ENCODE results near the gene LGR5.

The LGR5 gene

DNA sequence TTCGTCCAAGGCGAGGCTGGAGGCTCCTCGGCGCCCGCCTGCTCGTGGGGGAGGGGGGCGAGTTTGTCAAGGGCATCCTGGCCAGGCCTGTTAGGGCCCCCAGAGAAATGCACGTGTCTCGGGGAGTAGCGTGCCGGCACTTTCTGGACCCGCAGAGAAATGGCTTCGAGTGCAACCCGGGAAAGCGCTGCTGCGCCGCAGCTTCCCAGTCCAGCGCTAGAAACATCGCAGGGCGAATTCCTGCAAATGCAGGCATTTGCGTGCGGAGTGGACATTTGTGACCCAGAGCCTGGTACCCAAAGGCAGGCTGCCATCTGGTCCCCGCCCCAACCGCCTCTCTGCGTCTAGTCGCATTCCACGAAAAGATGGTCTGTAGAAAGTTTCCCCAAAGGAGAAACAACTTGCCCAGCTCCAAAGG lies 756 bp downstream of the LGR5 start:
- no peak for DNase-seq

DNA sequence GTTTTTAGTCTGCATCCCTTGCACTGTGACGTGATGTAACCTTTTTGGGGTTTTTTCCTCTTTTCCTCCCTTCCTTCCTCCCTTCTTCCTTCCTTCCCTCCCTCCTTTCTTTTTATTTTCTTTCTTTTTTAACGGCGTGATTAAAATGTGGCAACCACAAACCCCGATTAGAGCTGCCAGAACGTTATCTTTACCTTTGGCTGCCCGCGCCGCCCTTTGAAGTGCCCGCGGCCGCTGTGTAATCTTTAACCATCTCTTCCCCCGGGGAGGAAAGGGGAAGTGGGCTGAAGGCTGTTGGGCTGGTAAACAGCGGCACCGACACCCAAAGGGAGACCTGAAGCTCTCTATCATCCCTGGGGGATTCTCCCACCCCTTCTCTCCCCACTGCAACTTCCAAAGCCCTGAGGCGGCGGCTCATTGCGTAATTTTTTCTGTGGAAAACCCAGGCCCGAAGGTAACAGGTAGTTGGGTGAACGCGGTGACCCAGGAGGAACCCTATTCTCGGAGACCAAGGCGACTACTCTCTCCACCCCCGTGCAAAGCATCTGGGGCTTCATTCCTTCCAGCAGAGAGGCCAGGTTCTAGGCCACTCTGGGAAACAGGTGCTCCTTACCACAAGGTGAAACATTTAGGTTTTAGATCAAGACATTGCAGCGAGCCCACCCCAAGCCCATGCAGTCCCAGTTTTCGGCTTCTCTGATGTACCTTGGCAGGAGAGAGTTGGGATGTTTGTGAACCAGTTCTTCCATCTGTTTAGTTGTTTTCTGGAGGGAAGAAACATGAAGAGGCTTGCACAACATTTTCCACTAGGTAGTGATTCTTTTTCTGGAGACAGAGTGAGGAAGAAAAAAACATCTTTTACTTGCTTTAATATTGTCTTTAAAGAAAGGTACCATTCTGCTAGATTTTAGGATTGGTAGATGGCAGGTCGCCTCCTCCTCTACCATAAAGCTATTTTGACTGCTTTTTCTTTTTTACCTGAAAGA lies 1.5 kb downstream of the LGR5 start:
- DNase-seq: peak in 1 of 5 experiments; percentile 60

DNA sequence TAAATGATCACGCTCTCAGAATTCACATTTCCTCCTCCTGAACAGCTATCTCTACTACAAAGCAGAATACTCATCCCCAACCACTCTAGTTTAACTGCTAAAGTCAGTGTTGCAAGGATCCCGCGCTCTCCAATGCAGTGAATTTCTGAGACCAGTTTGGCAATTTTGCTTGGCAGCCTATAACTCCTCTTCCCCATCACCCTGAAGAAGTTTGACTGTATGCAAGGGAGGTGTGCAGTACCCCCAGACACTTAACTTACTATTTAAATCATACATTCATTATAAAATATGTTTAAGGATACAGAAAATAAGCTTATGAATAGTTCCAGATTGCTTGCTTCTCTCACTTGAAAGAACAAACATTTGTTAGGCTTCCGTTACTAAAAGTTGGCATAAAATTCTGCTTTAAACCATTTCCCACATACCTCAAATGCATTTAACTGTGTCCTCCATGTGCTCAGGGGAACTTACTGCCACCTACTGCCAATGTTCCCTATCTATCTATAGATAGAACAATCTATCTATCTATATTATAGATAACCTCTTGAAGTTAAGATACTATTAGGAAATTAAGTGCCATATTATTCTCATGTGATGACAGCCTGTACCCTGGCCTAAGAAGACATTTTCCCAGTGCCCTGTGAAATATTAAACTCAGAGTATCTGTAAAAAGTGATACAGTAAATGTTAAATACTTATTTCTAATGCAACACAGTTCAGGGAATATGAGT lies 2.4 kb downstream of the LGR5 start:
- DNase-seq: no peak

DNA sequence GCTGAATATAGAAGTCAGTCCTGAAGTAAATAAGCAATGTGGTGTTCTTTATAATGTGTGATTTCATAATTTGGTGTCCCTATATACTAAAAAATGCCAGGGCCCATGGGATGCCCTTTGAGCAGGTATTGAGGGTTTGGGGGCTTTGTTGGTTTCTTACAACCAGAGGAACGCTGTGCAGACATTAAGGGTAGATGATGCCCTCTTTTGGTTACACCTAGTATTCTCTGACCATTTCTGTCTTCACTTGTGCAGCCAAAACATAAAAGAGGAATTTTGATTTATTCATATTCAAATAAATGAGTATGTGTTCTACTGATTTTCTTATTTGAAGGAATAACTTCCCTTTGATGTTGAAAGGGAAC lies 3.0 kb downstream of the LGR5 start:
- DNase-seq: no peak

DNA sequence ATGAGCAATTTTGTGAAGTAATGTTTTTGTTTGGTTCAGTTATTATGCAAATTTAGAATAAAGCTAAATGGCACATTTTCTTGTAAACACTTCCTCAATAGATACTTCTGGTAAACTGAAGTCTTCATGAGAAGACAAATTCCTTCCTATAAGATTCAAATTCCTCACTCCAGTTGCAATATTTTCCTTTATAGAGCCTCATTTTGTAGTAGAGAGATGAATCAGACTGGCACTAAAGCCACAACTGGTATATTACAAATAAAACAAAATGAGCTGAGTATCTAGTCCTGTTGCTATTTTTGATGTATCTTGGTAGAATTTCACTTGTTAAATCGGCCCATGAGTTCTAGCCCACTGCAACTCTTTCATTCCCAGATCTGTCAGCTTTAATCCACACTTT lies 5.5 kb downstream of the LGR5 start:
- no peak for DNase-seq

DNA sequence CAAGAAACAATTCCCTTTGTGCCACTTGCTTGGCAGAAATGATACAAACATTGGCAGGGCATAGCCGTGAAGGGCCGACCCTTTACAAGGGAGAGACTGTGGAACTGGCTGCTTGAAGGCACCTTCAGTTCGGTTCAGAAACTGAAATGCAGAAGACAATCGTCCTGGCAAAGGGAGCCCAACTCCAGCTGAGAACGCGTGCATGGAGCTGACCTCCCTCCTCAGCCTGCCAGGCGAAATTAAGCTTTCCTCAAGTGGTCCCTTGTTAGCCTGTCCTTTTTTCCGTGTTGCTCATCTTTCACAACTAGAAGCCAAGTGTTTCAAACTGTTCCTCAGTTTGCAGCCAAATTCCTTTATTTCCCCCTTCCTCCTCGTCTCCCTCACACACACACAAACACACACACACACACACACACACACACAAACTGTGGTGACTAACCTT lies 8.1 kb downstream of the LGR5 start:
- no peak for DNase-seq

DNA sequence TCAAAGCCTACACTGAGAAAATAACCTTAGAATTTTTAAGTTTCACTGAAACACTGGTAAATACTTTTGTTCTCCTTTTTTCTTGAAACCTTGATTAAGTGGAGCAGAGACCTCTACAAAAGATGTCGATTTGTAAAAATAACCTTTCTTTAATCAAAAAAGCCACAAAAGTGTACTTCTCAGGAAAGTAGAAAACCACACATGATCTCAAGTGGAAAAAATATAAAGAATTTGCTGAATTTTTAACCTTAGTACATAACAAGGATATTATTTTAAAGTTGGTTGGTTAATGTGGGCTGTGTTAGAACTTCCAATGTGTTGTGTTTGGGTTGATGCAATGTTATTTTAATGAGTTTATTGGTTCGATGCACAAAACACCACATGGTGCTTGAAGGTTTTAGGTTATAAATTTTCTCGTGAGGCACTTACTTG lies 8.6 kb downstream of the LGR5 start:
- no peak for DNase-seq

DNA sequence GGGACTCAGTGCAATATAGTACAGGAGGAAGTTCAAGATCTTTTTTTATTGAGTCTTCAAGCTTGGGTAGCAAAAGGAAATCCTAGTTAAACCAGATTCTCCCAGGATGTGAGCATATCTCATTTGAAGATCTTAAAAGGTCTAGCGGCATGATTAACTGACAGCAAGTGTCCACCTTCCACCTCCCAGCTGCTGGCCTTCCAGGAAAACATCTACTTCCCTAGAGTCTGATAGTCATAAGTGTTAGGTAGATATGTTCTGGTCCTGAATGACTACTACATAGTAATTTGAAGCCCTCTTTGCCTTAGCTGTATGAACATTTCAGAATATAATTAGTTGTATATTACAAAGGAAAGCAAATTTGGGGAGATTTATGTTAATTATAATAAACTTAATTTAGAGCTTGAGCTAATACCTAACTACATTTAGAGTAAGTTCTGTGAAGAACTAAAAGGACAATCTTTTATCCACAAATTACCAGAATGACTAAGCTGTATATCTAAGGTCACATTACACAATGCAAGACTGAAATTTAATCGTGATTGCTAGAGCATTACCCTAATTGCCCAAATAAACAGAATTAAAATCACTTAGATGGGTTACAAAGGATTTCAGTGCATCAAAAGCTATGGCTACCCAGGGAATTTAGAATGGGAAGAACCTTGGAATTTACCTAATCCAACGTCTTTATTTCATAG lies 9.9 kb downstream of the LGR5 start:
- no peak for DNase-seq

DNA sequence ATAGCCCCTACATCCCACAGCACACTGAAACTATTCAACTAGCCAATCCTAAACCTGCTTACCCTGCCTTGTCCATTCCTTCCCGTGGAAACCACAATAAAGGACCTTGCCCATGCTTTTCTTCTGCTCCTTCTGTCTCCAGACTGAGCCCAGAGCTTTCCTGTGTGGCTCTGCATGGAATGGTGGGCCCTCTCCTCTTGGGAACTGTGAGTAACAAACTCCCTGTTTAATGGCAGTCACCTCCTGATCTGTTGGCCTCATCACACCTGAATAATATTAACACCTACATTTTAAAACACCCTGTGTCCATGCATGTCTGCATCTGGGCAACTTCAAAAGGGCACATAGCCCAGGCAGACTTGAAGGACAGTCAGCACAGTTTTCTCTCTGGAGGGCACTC lies 12.4 kb downstream of the LGR5 start:
- DNase-seq: no peak

DNA sequence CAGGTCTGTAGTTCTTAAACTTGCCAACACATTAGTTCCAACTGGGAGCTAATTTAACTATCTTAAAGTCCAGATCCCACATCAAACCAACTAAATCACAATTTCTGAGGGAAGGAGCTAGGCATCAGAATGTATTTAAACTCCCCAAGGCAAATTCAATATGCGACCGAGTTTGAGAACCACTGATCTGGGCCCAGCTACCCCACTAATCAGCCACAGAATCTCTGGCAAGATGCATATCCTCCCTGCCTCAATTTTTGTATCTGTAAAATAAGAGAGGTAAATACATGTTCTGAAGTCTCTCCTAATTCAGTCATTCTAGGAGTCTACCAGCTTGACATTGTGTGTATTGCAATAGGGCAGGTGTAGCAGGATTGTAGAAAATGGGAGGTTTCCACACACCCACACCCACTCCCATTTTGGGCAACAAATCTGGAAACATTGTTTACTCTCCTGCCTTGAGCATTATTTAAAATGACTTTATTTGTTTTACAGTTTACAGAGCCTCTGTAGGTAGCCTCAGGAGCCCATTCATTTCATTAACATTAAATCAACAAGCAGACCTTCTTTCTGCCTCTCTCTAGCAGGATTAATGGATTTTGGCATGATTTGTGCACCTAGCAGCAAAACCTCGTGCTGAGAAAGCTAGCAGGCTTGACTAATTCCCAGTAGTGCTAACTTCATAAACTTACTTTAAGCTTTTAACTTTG lies 15.6 kb downstream of the LGR5 start:
- DNase-seq: no peak

DNA sequence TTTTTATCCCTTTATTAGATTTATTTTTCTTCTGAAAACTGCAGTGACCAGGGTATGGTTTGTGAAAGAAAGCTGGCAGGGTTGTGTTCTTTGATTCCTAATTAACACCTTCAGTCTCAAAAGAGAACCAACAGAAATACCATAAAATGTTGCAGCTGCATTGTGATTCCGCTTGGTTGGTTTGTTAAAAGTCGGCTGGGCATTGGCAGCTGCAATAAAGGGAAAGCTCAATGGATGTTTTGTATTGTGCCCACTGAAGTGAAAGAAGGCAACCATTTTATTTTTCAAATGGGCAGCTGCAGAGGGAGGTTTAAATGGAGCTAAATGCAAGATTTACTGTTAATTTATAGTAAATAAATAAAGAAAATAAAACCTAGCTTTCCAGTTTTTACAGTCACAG lies 16.7 kb downstream of the LGR5 start:
- no peak for DNase-seq

DNA sequence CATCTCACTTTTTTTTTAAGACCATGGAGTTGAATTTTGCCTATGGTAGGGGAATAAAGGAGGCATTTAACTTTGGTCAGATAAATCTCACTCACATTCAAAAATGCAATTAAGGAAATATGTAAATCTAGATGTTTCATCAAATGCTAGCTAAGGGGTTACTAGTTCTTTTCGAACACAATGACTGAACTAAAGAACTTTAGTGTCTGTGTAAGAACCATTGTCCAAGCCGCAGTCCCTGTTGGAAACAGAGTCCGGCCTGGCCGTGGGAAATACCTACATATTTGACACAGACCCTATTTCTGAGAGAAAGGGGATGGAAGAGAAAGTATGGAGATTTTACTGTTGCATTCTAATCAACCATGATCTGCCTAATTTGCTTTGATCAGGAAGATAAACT lies 17.4 kb downstream of the LGR5 start:
- DNase-seq: no peak

DNA sequence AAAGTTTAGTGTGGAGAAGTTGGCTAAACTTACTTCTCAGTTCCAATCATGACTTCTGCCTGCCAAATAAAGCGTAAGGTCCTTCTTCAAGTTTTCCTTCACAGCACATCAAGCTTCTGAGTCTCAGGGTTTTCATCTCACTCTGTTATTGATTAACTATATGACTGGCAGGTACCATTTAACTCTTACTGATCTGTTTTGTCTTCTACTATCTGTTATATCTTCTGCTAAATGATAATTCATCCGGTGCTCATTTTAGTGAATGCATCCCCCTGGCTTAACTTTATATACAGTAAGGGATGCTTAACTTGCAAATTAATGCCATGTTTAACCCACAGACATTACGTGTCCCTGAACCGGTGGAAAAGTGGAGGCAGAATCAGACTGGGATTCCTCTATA lies 20.7 kb downstream of the LGR5 start:
- DNase-seq: no peak

DNA sequence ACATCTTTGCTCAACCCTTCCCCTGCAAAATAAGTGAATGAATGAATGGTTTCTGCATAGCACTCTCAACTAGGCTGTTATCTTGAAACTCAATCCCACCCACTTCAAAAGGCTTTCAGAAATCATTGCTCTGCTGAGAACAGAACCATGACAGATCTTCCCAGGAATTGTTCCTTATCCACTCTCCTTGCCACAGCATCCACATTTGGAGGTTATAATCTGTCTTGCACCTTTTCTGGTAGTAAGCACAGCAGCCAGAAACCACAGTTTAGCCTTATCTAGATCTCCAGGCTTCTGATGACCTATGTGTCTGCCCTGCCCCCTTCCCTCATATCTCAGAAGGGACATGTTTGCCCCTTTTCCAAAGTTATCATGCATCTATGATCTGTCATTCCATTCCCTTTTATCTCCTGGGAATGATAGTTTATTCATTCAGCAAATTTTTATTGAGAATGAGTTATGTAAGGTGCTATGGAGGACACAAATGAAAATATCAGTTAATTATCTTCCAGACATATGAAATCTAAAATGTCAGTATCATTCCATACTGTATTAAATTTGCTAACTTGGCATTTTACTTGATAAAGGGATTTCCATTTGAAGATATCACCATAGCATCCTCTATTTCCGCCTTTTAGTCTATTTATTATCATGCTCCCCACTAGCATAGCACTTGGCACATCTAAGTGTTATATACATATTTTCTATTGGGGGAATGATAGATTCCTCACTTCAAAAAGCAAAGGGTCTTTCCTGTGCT lies 21.4 kb downstream of the LGR5 start:
- DNase-seq: no peak

DNA sequence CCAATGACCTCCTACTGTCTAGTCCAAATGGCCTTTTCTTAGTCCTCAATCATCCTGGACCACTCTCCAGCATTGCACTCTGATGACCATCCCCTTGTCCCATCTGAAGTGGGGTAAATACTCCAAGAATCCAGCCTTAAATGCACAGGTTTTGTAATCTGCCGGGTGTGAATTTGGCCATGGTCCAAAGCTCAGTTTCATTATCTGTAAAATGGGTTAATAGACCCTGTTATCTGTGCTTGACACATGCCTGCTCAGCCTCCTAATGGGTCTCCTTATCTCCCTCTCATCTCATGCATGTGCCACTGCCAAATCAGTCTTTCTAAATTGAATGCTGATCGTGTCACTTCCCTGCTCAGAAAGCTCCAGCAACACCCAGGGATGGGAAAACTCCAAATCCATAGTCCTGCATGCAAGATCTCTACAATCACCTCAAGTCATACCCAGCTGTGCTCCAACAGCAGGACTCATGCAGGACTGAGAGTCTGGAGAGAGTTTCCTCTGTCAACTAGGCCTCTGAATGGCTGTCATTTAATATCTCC lies 22.3 kb downstream of the LGR5 start:
- no peak for DNase-seq

DNA sequence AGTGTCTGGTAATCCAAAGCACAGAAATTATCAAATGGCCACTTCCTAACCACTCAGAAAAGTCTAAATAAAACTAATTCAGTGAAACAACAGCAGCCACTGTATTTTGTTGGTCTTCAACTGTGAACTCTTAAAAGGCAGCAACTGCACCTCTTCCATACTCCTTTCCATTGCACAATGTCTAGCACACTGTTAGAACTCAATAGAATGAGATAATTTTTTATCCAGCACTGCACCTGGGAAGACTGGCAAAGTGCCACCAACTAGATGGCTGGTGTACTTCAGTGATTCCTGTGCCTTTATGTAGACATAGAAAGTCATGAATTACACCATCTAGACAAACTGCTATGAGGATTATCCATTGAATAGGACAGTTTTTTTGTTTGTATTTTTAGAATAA lies 26.2 kb downstream of the LGR5 start:
- no peak for DNase-seq

DNA sequence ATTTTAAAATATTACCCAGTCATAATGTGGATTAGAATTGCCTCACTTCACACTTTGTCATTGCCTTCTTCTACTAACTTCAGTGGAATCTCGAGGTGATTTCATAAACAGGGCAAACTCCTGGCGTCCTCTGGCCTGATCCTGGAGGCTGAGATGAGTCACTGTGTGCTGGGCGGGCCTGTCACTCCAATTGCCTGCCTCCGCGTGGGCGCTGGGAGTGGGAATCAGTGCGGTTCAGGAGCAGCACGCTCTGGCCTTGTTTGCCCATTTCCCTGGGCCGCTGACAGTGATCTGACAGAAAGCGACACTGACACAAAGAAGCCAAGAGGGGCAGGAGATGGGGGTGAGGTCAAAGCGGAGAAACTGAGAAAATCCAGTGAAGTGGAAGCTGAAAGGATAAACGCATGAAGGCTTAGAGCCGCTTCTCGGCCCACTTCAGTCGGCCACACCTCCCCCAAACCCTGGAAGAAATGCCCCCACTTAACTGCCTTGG lies 29.7 kb downstream of the LGR5 start:
- DNase-seq: no peak

DNA sequence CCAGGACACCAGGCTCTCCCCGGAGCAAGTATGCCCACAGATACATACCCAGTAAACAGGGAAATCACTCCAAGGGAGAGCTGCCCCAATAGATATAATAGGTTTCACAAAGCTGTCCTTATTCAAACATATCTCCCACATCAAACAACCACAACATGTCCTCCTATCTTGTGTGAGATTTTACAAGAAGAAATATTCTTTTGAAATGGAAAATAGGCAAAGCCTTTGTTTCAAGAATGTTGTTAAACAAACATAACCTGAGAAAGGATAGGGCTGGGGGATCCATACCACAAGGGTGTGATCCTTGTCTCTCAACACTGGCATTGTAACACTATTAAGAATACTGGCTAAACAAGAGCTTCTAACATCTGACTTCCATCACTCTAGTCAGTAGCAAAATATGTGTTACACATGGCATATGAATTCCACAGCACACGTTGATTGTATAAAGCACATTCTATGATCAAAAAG lies 32.9 kb downstream of the LGR5 start:
- no peak for DNase-seq

DNA sequence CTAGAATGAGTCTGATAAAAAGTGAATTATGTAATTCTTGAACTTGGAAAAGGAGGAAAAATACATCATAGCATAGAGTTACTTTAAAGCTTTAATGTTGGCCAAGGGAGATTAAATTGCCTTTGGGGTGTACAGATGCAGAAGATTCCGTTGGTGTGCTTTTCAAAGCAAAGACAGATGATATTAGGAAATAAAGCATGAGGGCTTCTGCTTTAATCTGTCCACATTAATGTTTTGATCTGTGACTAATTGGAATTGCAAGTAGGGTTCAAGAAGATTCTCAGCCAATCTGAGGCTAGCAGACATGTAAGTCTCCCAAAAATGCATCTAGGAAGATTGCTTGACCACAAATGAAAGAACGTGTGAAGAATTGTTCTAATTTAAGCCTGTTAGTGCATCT lies 35.2 kb downstream of the LGR5 start:
- DNase-seq: no peak

DNA sequence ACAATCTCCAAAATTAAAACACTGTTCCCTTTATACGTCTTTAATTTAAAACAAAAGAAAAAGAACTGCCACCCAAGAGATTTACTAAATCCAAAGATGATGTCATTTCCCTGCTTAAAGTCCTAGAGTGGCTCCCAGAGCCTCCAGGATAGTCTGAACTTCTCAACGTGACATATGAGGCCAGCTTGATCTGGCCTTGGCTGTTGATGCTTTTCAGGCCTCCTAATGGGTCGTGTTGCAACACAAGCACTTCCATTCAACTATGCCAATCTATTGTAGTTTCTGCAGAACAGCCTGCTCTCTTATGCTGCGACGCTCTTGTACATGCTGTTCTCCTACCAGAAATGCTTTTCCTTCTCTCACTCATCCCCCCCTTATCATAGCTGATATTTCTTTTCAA lies 35.7 kb downstream of the LGR5 start:
- DNase-seq: no peak

DNA sequence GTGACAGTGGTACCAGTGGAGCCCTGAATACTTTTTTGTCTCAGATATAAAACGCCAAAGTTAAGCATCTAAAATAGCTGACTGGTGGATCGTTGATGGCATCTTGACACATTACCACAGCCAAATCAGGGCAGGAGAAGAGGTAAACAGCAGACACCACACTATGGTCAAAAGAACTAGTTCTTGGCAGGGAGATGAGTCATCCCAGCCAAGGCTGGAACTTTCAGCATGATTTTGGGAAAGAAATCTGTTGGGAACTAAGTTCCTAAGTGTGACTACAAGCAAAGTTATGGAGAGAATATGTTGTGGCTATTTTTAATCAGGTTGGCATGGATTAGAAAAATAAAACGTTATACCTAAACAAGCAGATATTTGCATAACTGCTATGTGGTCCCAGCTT lies 36.9 kb downstream of the LGR5 start:
- DNase-seq: no peak

All from T-helper 2 cell (primary cell).